Uterine smooth muscle cell (primary cell): Measurements from ENCODE around the gene FADS1. TPM values are rescaled to one million over a fixed set of nuclear protein-coding genes. Genes with fewer than 3 reads are reported as not detected.

Experiments
- total RNA-seq: library from RNA; depleted of rRNA; stranded (reverse); fragments of >200 nt; gene quantifications from 2 replicates; pipeline ENCODE4 v1.2.3, GENCODE V29; 2014

The FADS1 gene
- 105 and 168 TPM in 2 replicates for total RNA-seq

GRCh38 chr11:61816736-61817455 lies at the start of gene FADS1:
Gene FADS1, minus strand, starts transcription at chr11:61817003. Its CDS starts 74 bp downstream, at chr11:61816929.

GRCh38 chr11:61827571-61828378 lies 11.0 kb upstream of the FADS1 start, which contains the start of gene FADS2:
Gene FADS2, plus strand, starts transcription at chr11:61828300. Its CDS starts 91 bp downstream, at chr11:61828391.

GRCh38 chr11:61792310-61793082 lies 24.3 kb downstream of the FADS1 start, which contains the start of the genes FEN1 and TMEM258:
Gene FEN1, plus strand, starts transcription at chr11:61792911. Its CDS starts 2,451 bp downstream, at chr11:61795362.
Gene TMEM258, minus strand, starts transcription at chr11:61792599. Its CDS starts 41 bp downstream, at chr11:61792558.

GRCh38 chr11:61752117-61752924 lies 64.5 kb downstream of the FADS1 start, which contains the start of gene MYRF:
Gene MYRF, plus strand, starts transcription at chr11:61752636. Its CDS starts 109 bp downstream, at chr11:61752745.

Other genes with a start within 250 kb of the FADS1 start
- 31.4 and 43.6 TPM in 2 replicates for gene SYT7, start 235.9 kb downstream of the FADS1 start, total RNA-seq
- gene DAGLA, start 136.6 kb downstream of the FADS1 start, total RNA-seq, result 3.5 and 3.8 TPM in 2 replicates
- gene MYRF, start 64.4 kb downstream of the FADS1 start, total RNA-seq, result 0.25 and 0.55 TPM in 2 replicates
- gene TMEM258, start 24.4 kb downstream of the FADS1 start, total RNA-seq, result 38.6 and 78.7 TPM in 2 replicates
- gene FEN1, start 24.1 kb downstream of the FADS1 start, total RNA-seq, result 16.0 and 74.3 TPM in 2 replicates
- 384 and 476 TPM in 2 replicates for gene FADS2, start 11.3 kb upstream of the FADS1 start, total RNA-seq
- gene FADS3, start 74.5 kb upstream of the FADS1 start, total RNA-seq, result 55.4 and 117 TPM in 2 replicates
- gene RAB3IL1, start 100.6 kb upstream of the FADS1 start, total RNA-seq, result 12.5 and 19.1 TPM in 2 replicates
- 3.1 and 7.1 TPM in 2 replicates for gene BEST1, start 133.3 kb upstream of the FADS1 start, total RNA-seq
- 455 and 1,494 TPM in 2 replicates for gene FTH1, start 150.6 kb upstream of the FADS1 start, total RNA-seq